ENCODE measurements around the gene RDH5. TPM values are rescaled to one million over a fixed set of nuclear protein-coding genes. Genes with fewer than 3 reads are reported as not detected.

Gene RDH5
- 1 to 10 TPM; 2.1 to 2.6 TPM for total RNA-seq

- peaks cover 27% of the 10 kb centered on the region for H3K4me1 Mint-ChIP-seq (ENCODE audit: low read depth)
- CTCF ChIA-PET: interaction anchor here (0.6 to 2.7 kb wide), 3 partner anchors 9 to 310 kb away, joined by 3 to 23 read pairs (median 4); no protein-coding TSS in a partner anchor
- no peak within 1 kb of the TSS for H3K4me3 Mint-ChIP-seq
- intact Hi-C loops (cut with micrococcal nuclease): no loop called here
- no peaks in the 10 kb centered on the region for H3K27me3 Mint-ChIP-seq (ENCODE audit: low read depth)
- DNase-seq: no peak
- peaks cover 5% of the 10 kb centered on the region for H3K36me3 Mint-ChIP-seq (ENCODE audit: low read depth)
- H3K27ac Mint-ChIP-seq: no peak within 1 kb of the TSS
- H3K9me3 Mint-ChIP-seq: no peaks in the 10 kb centered on the region
These were observed at the start of gene RDH5 for GRCh38 chr12:55720071-55720564. Gene RDH5 (plus strand): TSS chr12:55720393. CDS start chr12:55721185, 792 bp downstream.

- Mint-ChIP-seq H3K36me3 (ENCODE audit: low read depth) (no peaks in the 10 kb centered on the region), H3K4me1 (ENCODE audit: low read depth) (no peaks in the 10 kb centered on the region), H3K27ac (no peak overlapping the region), H3K4me3 (no peak overlapping the region), H3K27me3 (ENCODE audit: low read depth) (no peaks in the 10 kb centered on the region), H3K9me3 (no peaks in the 10 kb centered on the region)
- DNase-seq: no peak
- CTCF ChIA-PET: no interaction called here
- intact Hi-C loops (cut with micrococcal nuclease): no loop called here
These were observed 48.4 kb upstream of the RDH5 start for GRCh38 chr12:55671746-55672145.

GRCh38 chr12:55673638-55674037 lies 46.6 kb upstream of the RDH5 start:
- intact Hi-C loops (cut with micrococcal nuclease): no loop called here
- no peak for DNase-seq
- no peak overlapping the region for H3K4me3 Mint-ChIP-seq
- no peaks in the 10 kb centered on the region for H3K4me1 Mint-ChIP-seq (ENCODE audit: low read depth)
- no peaks in the 10 kb centered on the region for H3K36me3 Mint-ChIP-seq (ENCODE audit: low read depth)
- no peaks in the 10 kb centered on the region for H3K9me3 Mint-ChIP-seq
- CTCF ChIA-PET: interaction anchor here (0.8 to 1.5 kb wide), 2 partner anchors 17 to 27 kb away, joined by 3 read pairs; no protein-coding TSS in a partner anchor
- no peak overlapping the region for H3K27ac Mint-ChIP-seq
- H3K27me3 Mint-ChIP-seq (ENCODE audit: low read depth): no peaks in the 10 kb centered on the region

- no peak overlapping the region for H3K4me3 Mint-ChIP-seq
- no peak overlapping the region for H3K27ac Mint-ChIP-seq
- no peaks in the 10 kb centered on the region for H3K9me3 Mint-ChIP-seq
- H3K27me3 Mint-ChIP-seq (ENCODE audit: low read depth): peaks cover 3% of the 10 kb centered on the region
- CTCF ChIA-PET: interaction anchor here (0.7 kb wide), 1 partner anchor 19 kb away, joined by 3 read pairs; no protein-coding TSS in a partner anchor
- H3K4me1 Mint-ChIP-seq (ENCODE audit: low read depth): no peaks in the 10 kb centered on the region
- no peaks in the 10 kb centered on the region for H3K36me3 Mint-ChIP-seq (ENCODE audit: low read depth)
- no peak for DNase-seq
- intact Hi-C loops (cut with micrococcal nuclease): no loop called here
These were observed 44.5 kb upstream of the RDH5 start for GRCh38 chr12:55675666-55676065.

- CTCF ChIA-PET: interaction anchor here (0.6 to 2.5 kb wide), 2 partner anchors 20 to 448 kb away, joined by 3 to 13 read pairs; no protein-coding TSS in a partner anchor
- Mint-ChIP-seq H3K4me1 (ENCODE audit: low read depth) (peaks cover 6% of the 10 kb centered on the region), H3K36me3 (ENCODE audit: low read depth) (no peaks in the 10 kb centered on the region), H3K27me3 (ENCODE audit: low read depth) (peaks cover 10% of the 10 kb centered on the region), H3K27ac (no peak overlapping the region), H3K4me3 (no peak overlapping the region), H3K9me3 (no peaks in the 10 kb centered on the region)
- intact Hi-C loops (cut with micrococcal nuclease): no loop called here
- no peak for DNase-seq
These were observed 43.5 kb upstream of the RDH5 start for GRCh38 chr12:55676707-55677106.

GRCh38 chr12:55679691-55680090 lies 40.5 kb upstream of the RDH5 start:
- peaks cover 6% of the 10 kb centered on the region for H3K4me1 Mint-ChIP-seq (ENCODE audit: low read depth)
- H3K27me3 Mint-ChIP-seq (ENCODE audit: low read depth): peaks cover 16% of the 10 kb centered on the region
- CTCF ChIA-PET: no interaction called here
- no peaks in the 10 kb centered on the region for H3K9me3 Mint-ChIP-seq
- no peak for DNase-seq
- no peak overlapping the region for H3K27ac Mint-ChIP-seq
- intact Hi-C loops (cut with micrococcal nuclease): no loop called here
- no peaks in the 10 kb centered on the region for H3K36me3 Mint-ChIP-seq (ENCODE audit: low read depth)
- no peak overlapping the region for H3K4me3 Mint-ChIP-seq

GRCh38 chr12:55681142-55682077 lies 38.8 kb upstream of the RDH5 start:
- no peak for DNase-seq
- H3K4me1 Mint-ChIP-seq (ENCODE audit: low read depth): peaks cover 6% of the 10 kb centered on the region

GRCh38 chr12:55682087-55682796 lies 38.0 kb upstream of the RDH5 start:
- Mint-ChIP-seq H3K36me3 (ENCODE audit: low read depth) (no peaks in the 10 kb centered on the region), H3K9me3 (no peaks in the 10 kb centered on the region), H3K27me3 (ENCODE audit: low read depth) (peaks cover 16% of the 10 kb centered on the region), H3K4me3 (no peak overlapping the region), H3K4me1 (ENCODE audit: low read depth) (peaks cover 9% of the 10 kb centered on the region), H3K27ac (no peak overlapping the region)
- DNase-seq: no peak
- CTCF ChIA-PET: interaction anchor here (0.7 to 1.0 kb wide), 3 partner anchors 26 to 104 kb away, joined by 3 to 4 read pairs (median 3); no protein-coding TSS in a partner anchor
- intact Hi-C loops (cut with micrococcal nuclease): no loop called here

More at GRCh38 chr12:55681142-55682077, 38.8 kb upstream of the RDH5 start:
- intact Hi-C loops (cut with micrococcal nuclease): loop anchor here (1.0 kb wide), 1 partner anchor 56 kb away; no protein-coding TSS in a partner anchor
- no peak overlapping the region for H3K27ac Mint-ChIP-seq
- no peaks in the 10 kb centered on the region for H3K9me3 Mint-ChIP-seq
- no peak overlapping the region for H3K4me3 Mint-ChIP-seq
- no peaks in the 10 kb centered on the region for H3K36me3 Mint-ChIP-seq (ENCODE audit: low read depth)
- CTCF ChIA-PET: interaction anchor here (0.7 to 1.0 kb wide), 2 partner anchors 14 to 25 kb away, joined by 3 to 4 read pairs; no protein-coding TSS in a partner anchor
- peaks cover 16% of the 10 kb centered on the region for H3K27me3 Mint-ChIP-seq (ENCODE audit: low read depth)

GRCh38 chr12:55683676-55684075 lies 36.5 kb upstream of the RDH5 start:
- H3K4me1 Mint-ChIP-seq (ENCODE audit: low read depth): peaks cover 14% of the 10 kb centered on the region
- no peaks in the 10 kb centered on the region for H3K36me3 Mint-ChIP-seq (ENCODE audit: low read depth)
- no peak overlapping the region for H3K27ac Mint-ChIP-seq
- intact Hi-C loops (cut with micrococcal nuclease): no loop called here
- H3K9me3 Mint-ChIP-seq: no peaks in the 10 kb centered on the region
- no peak for DNase-seq
- peaks cover 16% of the 10 kb centered on the region for H3K27me3 Mint-ChIP-seq (ENCODE audit: low read depth)
- H3K4me3 Mint-ChIP-seq: no peak overlapping the region
- CTCF ChIA-PET: interaction anchor here (0.6 to 0.7 kb wide), 2 partner anchors 28 to 1082 kb away, joined by 3 to 4 read pairs; no protein-coding TSS in a partner anchor

GRCh38 chr12:55684761-55685370 lies 35.3 kb upstream of the RDH5 start:
- CTCF ChIA-PET: no interaction called here
- no peak for DNase-seq
- Mint-ChIP-seq H3K4me3 (no peak overlapping the region), H3K27ac (no peak overlapping the region), H3K27me3 (ENCODE audit: low read depth) (peaks cover 13% of the 10 kb centered on the region), H3K36me3 (ENCODE audit: low read depth) (no peaks in the 10 kb centered on the region), H3K9me3 (no peaks in the 10 kb centered on the region), H3K4me1 (ENCODE audit: low read depth) (peaks cover 14% of the 10 kb centered on the region)
- intact Hi-C loops (cut with micrococcal nuclease): no loop called here

GRCh38 chr12:55685671-55686070 lies 34.5 kb upstream of the RDH5 start:
- Mint-ChIP-seq H3K9me3 (no peaks in the 10 kb centered on the region), H3K36me3 (ENCODE audit: low read depth) (no peaks in the 10 kb centered on the region), H3K27ac (no peak overlapping the region), H3K4me3 (no peak overlapping the region), H3K4me1 (ENCODE audit: low read depth) (peaks cover 14% of the 10 kb centered on the region), H3K27me3 (ENCODE audit: low read depth) (peaks cover 13% of the 10 kb centered on the region)
- intact Hi-C loops (cut with micrococcal nuclease): no loop called here
- DNase-seq: no peak
- CTCF ChIA-PET: no interaction called here

Measured in activated naive CD4-positive, alpha-beta T cell treated with anti-CD3 and anti-CD28 coated beads for 36 hours (primary cell).